HepG2 (cell line): ENCODE measurements around the gene BRCA1. TPM values are rescaled to one million over a fixed set of nuclear protein-coding genes. Genes with fewer than 3 reads are reported as not detected.
A peak's percentile ranks its signal among the peaks of the same experiment; 100 is the strongest.

Experiments
- FOSL2 ChIP-seq: sonication (generic); formaldehyde crosslinking; IDR thresholded peaks from 2 replicates; pipeline ENCODE4 v1.4.0; 2020; ENCODE audit warnings: missing genetic modification reagents
- MIXL1 ChIP-seq: IDR thresholded peaks from 2 replicates; pipeline ENCODE4 v1.6.1; 2016
- NFIB ChIP-seq: sonication (generic); formaldehyde crosslinking; IDR thresholded peaks from 2 replicates; pipeline ENCODE4 v1.9.0; 2021; ENCODE audit warnings: missing genetic modification reagents, mild to moderate bottlenecking, borderline replicate concordance
- RFXANK ChIP-seq: IDR thresholded peaks from 2 replicates; pipeline ENCODE4 v1.6.1; 2016
- SATB2 ChIP-seq: sonication (generic); formaldehyde crosslinking; IDR thresholded peaks from 2 replicates; pipeline ENCODE4 v1.5.0; 2020; ENCODE audit warnings: missing genetic modification reagents
- TGIF2 ChIP-seq: IDR thresholded peaks from 2 replicates; pipeline ENCODE4 v1.6.1; 2016; ENCODE audit warnings: control low read depth, missing compliant biosample characterization
- ZEB1 ChIP-seq: IDR thresholded peaks from 2 replicates; pipeline ENCODE4 v1.6.1; 2012; ENCODE audit warnings: mild to moderate bottlenecking, low read depth, inconsistent platforms; ENCODE audit not compliant: insufficient replicate concordance
- ZNF674 ChIP-seq: sonication (generic); formaldehyde crosslinking; IDR thresholded peaks from 2 replicates; pipeline ENCODE4 v1.5.0; 2020; ENCODE audit warnings: low read depth, mild to moderate bottlenecking, missing genetic modification reagents
- polyA plus RNA-seq, 8 experiments: library from polyadenylated mRNA; depleted of rRNA in 3 of 8; stranded (reverse) in 7 of 8; unstranded in 1 of 8; fragments of >200 nt; fragmentation: Illumina TruSeq in 4 of 8; extraction: Trizol in 4 of 8; gene quantifications; 2 replicates each; pipeline versions ENCODE4 v1.2.1 to v1.2.3, GENCODE V29; 2011 to 2016; ENCODE audit warnings: low read depth in 4 of 8, missing spikeins in 1 of 8, mixed read lengths in 1 of 8; ENCODE audit not compliant: insufficient read depth in 1 of 8
- total RNA-seq, 5 experiments: library from RNA; depleted of rRNA; stranded (reverse); fragments of >200 nt; fragmentation: Illumina TruSeq; extraction: Trizol; gene quantifications; 2 replicates each; pipeline ENCODE4 v1.2.3, GENCODE V29; 2016; ENCODE audit warnings: low read depth in 1 of 5
- TF ChIP-seq, protein P1 (sequence below): sonication (generic); formaldehyde crosslinking; IDR thresholded peaks from 2 replicates; pipeline ENCODE4; 2020; ENCODE audit warnings: missing genetic modification reagents, mild to moderate bottlenecking, borderline replicate concordance
- TF ChIP-seq, protein P2 (sequence below): sonication (generic); formaldehyde crosslinking; conservative IDR thresholded peaks from 2 replicates; pipeline ENCODE4 v1.4.0; 2020; ENCODE audit warnings: mild to moderate bottlenecking, missing genetic modification reagents, moderate library complexity
- TF ChIP-seq, protein P3 (sequence below): IDR thresholded peaks from 2 replicates; pipeline ENCODE4 v1.4.0; 2020; ENCODE audit warnings: mild to moderate bottlenecking, missing genetic modification reagents
- TF ChIP-seq, protein P4 (sequence below): sonication (generic); formaldehyde crosslinking; IDR thresholded peaks from 2 replicates; pipeline ENCODE4 v1.4.0; 2020; ENCODE audit warnings: missing genetic modification reagents
- TF ChIP-seq, protein P5 (sequence below): sonication (generic); formaldehyde crosslinking; IDR thresholded peaks from 2 replicates; pipeline ENCODE4 v1.9.0; 2022; ENCODE audit warnings: low read depth, missing genetic modification reagents

Gene BRCA1
- total and polyA plus RNA-seq, 2 of the 13 experiments (the other 11 are each of a cell fraction or from before 2014, with no cell fraction given): 13.3 to 37.5 TPM

DNA sequence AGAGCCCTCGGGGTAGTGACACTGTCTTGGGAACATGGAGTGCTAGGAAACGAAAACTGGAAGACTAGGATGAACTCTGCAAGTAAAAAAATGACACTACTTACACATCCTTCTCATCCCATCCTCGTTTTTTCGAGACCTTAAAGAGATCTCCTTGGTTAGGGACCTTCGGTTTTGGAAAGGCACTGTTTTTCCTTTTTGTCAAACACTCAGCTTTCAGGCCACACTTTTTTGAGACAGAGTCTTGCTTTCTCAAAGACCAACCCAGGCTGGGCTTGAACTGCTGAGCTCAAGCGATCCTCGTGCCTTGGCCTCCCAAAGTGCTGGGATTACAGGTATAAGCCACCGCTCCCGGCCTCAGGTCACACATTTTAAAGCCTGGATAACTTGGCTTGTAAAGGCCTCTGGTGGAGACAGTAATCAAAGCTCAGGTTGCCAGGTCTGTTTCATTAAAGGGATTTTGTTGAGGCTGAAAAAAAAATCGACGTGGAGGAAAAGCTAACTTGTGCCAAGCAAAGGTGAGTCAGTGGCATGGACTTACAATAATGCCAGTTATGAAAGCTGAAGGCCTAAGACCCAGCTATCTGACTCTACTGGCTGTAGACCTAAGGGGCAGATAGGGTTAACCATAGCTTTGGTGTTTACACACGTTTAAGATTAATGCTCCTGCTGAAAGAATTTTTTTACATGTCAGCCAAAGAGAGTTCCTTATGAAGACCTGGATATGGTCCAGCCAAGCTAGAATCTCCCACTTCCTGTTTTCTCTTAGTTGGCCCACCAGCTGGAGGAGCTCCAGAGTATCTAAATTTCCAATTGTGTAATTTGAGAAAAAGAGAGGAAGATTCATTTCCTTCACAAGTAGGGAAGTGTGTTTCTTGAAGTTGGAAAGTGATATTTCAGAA, 46.7 kb upstream of the BRCA1 start (continued):
- TF ChIP-seq, protein P1, sequence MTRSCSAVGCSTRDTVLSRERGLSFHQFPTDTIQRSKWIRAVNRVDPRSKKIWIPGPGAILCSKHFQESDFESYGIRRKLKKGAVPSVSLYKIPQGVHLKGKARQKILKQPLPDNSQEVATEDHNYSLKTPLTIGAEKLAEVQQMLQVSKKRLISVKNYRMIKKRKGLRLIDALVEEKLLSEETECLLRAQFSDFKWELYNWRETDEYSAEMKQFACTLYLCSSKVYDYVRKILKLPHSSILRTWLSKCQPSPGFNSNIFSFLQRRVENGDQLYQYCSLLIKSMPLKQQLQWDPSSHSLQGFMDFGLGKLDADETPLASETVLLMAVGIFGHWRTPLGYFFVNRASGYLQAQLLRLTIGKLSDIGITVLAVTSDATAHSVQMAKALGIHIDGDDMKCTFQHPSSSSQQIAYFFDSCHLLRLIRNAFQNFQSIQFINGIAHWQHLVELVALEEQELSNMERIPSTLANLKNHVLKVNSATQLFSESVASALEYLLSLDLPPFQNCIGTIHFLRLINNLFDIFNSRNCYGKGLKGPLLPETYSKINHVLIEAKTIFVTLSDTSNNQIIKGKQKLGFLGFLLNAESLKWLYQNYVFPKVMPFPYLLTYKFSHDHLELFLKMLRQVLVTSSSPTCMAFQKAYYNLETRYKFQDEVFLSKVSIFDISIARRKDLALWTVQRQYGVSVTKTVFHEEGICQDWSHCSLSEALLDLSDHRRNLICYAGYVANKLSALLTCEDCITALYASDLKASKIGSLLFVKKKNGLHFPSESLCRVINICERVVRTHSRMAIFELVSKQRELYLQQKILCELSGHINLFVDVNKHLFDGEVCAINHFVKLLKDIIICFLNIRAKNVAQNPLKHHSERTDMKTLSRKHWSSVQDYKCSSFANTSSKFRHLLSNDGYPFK (CRISPR knock-in tag): no peak
- TF ChIP-seq, protein P2, sequence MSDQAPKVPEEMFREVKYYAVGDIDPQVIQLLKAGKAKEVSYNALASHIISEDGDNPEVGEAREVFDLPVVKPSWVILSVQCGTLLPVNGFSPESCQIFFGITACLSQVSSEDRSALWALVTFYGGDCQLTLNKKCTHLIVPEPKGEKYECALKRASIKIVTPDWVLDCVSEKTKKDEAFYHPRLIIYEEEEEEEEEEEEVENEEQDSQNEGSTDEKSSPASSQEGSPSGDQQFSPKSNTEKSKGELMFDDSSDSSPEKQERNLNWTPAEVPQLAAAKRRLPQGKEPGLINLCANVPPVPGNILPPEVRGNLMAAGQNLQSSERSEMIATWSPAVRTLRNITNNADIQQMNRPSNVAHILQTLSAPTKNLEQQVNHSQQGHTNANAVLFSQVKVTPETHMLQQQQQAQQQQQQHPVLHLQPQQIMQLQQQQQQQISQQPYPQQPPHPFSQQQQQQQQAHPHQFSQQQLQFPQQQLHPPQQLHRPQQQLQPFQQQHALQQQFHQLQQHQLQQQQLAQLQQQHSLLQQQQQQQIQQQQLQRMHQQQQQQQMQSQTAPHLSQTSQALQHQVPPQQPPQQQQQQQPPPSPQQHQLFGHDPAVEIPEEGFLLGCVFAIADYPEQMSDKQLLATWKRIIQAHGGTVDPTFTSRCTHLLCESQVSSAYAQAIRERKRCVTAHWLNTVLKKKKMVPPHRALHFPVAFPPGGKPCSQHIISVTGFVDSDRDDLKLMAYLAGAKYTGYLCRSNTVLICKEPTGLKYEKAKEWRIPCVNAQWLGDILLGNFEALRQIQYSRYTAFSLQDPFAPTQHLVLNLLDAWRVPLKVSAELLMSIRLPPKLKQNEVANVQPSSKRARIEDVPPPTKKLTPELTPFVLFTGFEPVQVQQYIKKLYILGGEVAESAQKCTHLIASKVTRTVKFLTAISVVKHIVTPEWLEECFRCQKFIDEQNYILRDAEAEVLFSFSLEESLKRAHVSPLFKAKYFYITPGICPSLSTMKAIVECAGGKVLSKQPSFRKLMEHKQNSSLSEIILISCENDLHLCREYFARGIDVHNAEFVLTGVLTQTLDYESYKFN (CRISPR knock-in tag): peak; percentile 29; the same call in 1 of the 2 replicates
- TF ChIP-seq SATB2 (CRISPR knock-in tag): 0 out of 2 replicates have a peak, but pooled peaks have one; percentile 2
- TF ChIP-seq RFXANK: peak; percentile 43; the same call in 1 of the 2 replicates
- TF ChIP-seq NFIB: peak; percentile 75; the same call in 1 of the 2 replicates
- TF ChIP-seq TGIF2: peak; percentile 44; the same call in 1 of the 2 replicates
- 0 out of 2 replicates have a peak, but pooled peaks have one; percentile 59 for TF ChIP-seq MIXL1 (CRISPR knock-in tag)
- TF ChIP-seq, protein P3, sequence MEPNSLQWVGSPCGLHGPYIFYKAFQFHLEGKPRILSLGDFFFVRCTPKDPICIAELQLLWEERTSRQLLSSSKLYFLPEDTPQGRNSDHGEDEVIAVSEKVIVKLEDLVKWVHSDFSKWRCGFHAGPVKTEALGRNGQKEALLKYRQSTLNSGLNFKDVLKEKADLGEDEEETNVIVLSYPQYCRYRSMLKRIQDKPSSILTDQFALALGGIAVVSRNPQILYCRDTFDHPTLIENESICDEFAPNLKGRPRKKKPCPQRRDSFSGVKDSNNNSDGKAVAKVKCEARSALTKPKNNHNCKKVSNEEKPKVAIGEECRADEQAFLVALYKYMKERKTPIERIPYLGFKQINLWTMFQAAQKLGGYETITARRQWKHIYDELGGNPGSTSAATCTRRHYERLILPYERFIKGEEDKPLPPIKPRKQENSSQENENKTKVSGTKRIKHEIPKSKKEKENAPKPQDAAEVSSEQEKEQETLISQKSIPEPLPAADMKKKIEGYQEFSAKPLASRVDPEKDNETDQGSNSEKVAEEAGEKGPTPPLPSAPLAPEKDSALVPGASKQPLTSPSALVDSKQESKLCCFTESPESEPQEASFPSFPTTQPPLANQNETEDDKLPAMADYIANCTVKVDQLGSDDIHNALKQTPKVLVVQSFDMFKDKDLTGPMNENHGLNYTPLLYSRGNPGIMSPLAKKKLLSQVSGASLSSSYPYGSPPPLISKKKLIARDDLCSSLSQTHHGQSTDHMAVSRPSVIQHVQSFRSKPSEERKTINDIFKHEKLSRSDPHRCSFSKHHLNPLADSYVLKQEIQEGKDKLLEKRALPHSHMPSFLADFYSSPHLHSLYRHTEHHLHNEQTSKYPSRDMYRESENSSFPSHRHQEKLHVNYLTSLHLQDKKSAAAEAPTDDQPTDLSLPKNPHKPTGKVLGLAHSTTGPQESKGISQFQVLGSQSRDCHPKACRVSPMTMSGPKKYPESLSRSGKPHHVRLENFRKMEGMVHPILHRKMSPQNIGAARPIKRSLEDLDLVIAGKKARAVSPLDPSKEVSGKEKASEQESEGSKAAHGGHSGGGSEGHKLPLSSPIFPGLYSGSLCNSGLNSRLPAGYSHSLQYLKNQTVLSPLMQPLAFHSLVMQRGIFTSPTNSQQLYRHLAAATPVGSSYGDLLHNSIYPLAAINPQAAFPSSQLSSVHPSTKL (CRISPR knock-in tag): peak; percentile 49; the same call in 1 of the 2 replicates
- TF ChIP-seq FOSL2: peak; percentile 78
- 0 out of 2 replicates have a peak, but pooled peaks have one; percentile 22 for TF ChIP-seq ZNF674
- TF ChIP-seq, protein P4, sequence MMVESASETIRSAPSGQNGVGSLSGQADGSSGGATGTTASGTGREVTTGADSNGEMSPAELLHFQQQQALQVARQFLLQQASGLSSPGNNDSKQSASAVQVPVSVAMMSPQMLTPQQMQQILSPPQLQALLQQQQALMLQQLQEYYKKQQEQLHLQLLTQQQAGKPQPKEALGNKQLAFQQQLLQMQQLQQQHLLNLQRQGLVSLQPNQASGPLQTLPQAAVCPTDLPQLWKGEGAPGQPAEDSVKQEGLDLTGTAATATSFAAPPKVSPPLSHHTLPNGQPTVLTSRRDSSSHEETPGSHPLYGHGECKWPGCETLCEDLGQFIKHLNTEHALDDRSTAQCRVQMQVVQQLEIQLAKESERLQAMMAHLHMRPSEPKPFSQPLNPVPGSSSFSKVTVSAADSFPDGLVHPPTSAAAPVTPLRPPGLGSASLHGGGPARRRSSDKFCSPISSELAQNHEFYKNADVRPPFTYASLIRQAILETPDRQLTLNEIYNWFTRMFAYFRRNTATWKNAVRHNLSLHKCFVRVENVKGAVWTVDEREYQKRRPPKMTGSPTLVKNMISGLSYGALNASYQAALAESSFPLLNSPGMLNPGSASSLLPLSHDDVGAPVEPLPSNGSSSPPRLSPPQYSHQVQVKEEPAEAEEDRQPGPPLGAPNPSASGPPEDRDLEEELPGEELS (CRISPR knock-in tag): peak; percentile 28; the same call in 1 of the 2 replicates
- TF ChIP-seq ZEB1: peak; percentile 54
- TF ChIP-seq, protein P5, sequence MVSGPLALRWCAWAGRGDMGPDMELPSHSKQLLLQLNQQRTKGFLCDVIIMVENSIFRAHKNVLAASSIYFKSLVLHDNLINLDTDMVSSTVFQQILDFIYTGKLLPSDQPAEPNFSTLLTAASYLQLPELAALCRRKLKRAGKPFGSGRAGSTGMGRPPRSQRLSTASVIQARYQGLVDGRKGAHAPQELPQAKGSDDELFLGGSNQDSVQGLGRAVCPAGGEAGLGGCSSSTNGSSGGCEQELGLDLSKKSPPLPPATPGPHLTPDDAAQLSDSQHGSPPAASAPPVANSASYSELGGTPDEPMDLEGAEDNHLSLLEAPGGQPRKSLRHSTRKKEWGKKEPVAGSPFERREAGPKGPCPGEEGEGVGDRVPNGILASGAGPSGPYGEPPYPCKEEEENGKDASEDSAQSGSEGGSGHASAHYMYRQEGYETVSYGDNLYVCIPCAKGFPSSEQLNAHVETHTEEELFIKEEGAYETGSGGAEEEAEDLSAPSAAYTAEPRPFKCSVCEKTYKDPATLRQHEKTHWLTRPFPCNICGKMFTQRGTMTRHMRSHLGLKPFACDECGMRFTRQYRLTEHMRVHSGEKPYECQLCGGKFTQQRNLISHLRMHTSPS: peak; percentile 50; the same call in 1 of the 2 replicates
